GM18858 (cell line): ENCODE measurements around the gene NNT.
"Not testable (repeated sequence)": the region's sequence is repeated elsewhere in the genome, so short reads cannot be mapped to it uniquely, and the experiment has no call there.

Experiments
- ATAC-seq: cut with Tn5 transposase; IDR thresholded peaks from one replicate; pipeline ENCODE4 v1.9.1; 2021; ENCODE audit not compliant: unreplicated experiment

Gene NNT

DNA sequence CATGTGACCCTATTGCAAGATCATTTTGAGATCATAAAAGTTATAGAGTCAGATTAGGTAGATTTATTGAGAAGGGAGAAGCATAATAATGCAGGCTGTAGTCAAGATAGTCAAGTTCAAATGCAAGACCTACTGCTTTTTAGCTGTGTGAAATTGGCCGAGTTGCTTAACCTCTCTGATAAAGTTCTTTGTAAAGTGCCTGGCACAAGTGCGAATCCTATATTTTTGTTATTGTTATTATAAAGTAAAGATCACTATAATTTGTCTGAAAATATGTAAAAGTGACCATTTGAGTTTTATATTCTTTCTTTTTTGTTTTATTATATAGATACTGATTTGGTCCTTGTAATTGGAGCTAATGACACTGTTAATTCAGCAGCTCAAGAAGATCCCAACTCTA, 99.3 kb downstream of the NNT start:
- ATAC-seq: no peak

DNA sequence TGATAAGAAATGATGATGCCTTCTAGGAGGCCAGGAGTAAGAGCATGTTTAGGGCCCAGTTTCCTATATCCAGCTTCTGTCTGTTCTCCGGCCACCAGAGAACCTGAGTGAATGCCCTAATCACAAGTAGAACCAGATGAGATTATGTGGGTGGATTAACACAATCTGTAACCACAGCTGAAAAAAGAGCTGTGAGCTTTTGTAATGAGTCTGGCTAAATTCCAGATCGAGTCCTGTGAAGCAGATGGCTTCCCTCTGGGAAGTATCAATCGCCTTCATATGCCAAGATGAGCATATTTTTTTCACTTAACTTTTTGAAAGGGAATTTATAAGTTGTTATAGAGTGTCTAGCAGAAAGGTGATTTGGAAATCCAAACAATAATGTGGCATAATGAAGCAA, 99.8 kb downstream of the NNT start:
- no peak for ATAC-seq

DNA sequence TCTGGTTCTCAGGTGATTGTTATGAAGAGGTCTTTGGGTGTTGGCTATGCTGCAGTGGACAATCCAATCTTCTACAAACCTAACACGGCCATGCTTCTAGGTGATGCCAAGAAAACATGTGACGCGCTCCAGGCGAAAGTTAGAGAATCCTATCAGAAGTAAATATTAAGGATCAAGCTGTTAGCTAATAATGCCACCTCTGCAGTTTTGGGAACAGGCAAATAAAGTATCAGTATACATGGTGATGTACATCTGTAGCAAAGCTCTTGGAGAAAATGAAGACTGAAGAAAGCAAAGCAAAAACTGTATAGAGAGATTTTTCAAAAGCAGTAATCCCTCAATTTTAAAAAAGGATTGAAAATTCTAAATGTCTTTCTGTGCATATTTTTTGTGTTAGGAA, 101.3 kb downstream of the NNT start:
- ATAC-seq: no peak

DNA sequence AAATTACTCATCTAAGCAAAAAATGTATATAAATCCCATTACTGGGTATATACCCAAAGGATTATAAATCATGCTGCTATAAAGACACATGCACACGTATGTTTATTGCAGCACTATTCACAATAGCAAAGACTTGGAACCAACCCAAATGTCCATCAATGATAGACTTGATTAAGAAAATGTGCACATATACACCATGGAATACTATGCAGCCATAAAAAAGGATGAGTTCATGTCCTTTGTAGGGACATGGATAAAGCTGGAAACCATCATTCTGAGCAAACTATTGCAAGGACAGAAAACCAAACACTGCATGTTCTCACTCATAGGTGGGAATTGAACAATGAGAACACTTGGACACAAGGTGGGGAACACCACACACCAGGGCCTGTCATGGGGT, 103.6 kb downstream of the NNT start:
- ATAC-seq: not testable (repeated sequence)

DNA sequence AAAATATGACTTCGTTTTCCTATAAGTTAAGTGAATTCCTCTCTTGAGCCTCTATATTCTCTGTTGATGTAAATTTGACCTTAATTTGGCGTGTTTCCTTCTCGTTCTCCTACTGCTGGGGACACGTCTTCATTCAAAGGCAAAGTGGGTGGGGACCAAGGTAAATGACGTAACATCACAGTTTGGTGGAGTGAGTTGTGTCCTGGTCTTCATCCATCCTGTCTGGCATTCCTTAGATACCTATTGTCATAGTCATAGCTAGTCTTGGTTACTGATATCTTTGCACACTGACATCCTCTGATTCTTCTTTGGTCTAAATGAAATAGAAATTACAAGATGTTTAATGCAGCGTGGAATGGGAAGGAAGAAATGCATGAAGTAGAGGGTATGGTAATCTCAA, 108.5 kb downstream of the NNT start:
- ATAC-seq: no peak

DNA sequence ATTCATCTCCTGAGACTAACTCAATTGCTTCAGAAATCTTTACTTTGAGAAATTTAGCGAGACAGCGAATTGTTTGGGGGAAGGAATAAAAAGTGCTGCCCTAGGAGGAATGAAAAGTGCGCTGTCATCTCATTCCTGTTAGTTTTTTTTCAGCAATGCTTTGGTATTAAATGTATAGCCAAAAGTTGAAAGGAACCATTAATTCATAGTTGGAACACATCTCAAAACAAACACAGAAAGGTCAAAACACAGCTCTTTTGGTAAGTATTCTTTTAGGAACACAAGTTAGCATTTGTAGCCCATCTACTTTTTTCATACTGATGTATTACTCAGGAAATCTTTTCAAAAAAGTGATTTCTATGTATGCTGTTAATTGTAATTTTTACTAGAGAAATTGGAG, 109.1 kb downstream of the NNT start:
- ATAC-seq: no peak

DNA sequence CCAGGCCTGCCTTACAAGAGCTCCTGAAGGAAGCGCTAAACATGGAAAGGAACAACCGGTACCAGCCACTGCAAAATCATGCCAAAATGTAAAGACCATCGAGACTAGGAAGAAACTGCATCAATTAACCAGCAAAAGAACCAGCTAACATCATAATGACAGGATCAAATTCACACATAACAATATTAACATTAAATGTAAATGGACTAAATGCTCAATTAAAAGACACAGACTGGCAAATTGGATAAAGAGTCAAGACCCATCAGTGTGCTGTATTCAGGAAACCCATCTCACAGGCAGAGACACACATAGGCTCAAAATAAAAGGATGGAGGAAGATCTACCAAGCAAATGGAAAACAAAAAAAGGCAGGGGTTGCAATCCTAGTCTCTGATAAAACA, 116.8 kb downstream of the NNT start:
- not testable (repeated sequence) for ATAC-seq

DNA sequence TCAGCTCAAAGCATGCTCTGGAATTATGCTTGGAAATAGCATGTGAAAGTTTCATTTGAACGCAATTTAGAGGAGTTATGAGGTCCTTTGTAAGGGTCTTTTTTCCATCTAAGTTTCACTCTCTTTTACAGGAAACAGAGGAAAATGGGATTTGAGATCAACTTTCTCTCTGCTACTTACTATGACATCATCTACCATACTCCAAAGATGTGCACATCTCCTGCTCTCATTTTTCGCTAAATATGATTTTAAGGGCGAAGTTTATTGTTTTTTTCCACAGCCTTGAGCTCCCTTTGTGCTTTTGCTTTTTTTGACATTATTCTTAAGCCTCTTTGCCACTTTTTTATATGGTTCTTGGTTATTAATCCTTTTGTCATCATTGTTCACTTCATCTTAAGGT, 125.6 kb downstream of the NNT start:
- ATAC-seq: no peak

DNA sequence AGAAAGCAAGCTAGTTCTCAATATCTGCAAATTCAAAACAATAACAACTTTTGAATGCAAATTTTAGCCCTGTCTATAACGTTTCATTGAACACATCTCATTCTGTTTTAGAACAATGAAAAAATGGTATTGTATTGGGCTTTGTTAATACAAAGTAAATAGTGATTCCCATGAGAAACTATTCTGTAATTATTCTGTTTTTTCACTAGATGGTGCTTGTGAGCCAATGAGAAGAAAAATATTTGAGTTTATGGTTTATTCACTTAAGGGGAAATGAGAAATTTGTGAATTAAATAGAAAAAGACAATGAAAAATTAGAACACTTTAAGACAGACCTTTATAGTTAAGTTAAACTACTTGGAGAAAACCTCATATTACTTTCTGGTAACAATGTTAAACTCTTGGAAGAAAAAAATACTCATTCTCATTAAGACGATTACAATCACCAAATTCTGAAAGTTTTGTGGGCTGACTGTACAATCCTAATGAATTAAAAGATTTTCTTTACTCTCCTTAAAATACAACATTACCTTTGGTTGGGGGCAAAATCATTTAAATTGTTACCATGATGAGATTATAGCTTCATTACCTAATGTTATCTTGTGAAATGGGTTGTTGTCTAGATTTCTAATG, 127.0 kb downstream of the NNT start:
- no peak for ATAC-seq

DNA sequence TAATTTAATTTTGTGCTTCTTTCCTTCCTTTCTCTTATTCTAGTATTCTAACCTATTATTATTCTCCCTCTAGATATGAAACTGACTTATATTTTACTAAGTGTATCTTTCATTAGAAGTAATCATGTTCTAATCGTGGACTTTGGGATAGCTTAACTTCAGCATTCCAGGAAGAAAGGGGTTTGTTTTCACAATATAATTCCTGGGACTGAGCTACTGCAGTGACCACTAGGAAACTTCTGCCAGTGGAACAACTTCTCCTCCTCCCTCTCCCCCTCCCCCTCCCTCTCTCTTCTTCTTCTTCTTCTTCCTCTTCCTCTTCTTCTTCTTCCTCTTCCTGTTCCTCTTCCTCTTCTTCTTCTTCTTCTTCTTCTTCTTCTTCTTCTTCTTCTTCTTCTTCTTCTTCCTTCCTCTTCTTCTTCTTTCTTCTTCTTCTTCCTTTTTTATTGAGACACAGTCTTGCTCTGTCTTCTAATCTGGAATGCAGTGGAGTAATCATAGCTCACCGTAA, 127.9 kb downstream of the NNT start:
- no peak for ATAC-seq

DNA sequence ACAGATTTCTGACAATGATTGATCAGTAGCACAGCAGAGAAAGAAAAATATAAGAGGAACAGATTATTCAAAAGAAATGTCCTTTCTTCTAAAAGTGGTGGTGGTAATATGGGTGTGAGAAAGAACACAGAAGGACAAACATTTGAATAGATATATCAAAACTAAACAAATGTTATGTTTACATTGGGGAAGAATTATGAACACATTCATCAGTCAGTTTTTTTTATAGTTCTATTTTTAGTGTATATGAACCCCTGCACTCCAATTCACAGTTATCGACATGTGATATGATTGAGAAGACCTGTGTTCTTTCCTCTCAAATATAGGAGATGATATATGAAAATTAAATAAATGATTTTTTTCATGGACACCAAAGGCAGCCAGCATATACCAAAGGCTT, 128.6 kb downstream of the NNT start:
- ATAC-seq: no peak

DNA sequence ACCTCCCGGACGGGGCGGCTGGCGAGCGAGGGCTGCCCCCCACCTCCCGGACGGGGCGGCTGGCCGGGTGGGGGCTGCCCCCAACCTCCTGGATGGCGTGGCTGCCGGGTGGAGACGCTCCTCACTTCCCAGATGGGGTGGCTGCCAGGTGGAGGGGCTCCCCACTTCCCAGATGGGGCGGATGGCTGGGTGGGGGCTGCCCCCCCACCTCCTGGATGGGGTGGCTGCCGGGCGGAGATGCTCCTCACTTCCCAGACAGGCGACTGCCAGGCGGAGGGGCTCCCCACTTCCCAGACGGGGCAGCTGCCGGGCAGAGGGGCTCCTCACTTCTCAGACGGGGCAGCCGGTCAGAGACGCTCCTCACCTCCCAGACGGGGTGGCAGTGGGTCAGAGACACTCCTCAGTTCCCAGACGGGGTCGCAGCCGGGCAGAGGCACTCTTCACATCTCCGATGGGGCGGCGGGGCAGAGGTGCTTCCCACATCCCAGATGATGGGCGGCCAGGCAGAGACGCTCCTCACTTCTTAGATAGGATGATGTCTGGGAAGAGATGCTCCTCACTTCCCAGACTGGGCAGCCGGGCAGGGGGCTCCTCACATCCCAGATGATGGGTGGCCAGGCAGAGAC, 143.1 kb downstream of the NNT start:
- not testable (repeated sequence) for ATAC-seq

DNA sequence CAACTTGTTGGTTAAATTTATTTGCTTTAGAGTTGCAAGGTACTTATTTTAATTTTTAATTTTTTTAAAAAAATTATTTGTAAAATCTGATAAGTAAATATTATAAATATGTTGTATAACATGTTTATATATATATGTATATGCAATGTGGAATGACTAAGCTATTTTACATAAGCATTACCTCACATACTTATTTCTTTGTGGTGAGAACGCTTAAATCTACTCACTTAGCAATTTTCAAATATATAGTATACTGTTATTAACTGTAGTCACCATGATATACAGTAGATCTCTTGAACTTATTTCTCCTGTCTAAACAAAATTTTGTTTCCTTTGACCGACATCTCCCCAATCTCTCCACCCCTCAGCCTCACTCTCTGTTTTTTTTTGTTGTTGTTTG, 147.8 kb downstream of the NNT start:
- ATAC-seq: no peak

DNA sequence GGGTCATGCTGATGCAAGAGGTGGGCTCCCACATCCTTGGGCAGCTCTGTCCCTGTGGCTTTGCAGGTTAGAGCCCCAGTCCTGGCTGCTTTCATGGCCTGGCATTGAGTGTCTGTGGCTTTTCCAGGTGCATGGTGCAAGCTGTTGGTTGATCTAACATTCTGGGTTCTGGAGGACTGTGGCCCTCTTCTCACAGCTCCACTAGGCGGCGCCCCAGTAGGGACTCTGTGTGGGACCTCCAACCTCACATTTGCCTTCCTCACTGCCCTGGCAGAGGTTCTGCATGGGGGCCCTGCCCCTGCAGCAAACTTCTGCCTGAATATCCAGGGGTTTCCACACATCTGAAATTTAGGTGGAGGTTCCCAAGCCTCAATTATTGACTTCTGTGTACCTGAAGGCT, 150.1 kb downstream of the NNT start:
- no peak for ATAC-seq
